GM18868 (cell line): ENCODE data around the gene TMEM126A.
"Not testable (repeated sequence)": the region's sequence is repeated elsewhere in the genome, so short reads cannot be mapped to it uniquely, and the experiment has no call there.

ENCODE experiments used
- ATAC-seq: cut with Tn5 transposase; IDR thresholded peaks from one replicate; pipeline ENCODE4 v1.9.1; 2021; ENCODE audit warnings: mild to moderate bottlenecking, moderate library complexity; ENCODE audit not compliant: unreplicated experiment

TMEM126A gene

GRCh38 chr11:85656777-85657176 is 9.0 kb downstream of the TMEM126A start:
- no peak for ATAC-seq

- ATAC-seq, result no peak
These were observed 10.4 kb downstream of the TMEM126A start for GRCh38 chr11:85658180-85658579.

- no peak for ATAC-seq
These were observed 14.4 kb downstream of the TMEM126A start for GRCh38 chr11:85661972-85662664.

- ATAC-seq, result no peak
These were observed 15.4 kb downstream of the TMEM126A start for GRCh38 chr11:85663080-85663752.

- peak; percentile 71 for ATAC-seq
These were observed 16.2 kb downstream of the TMEM126A start for GRCh38 chr11:85663753-85664614.

GRCh38 chr11:85664615-85665481 is 17.1 kb downstream of the TMEM126A start, which contains the start of gene CREBZF:
TSS of gene CREBZF (minus strand) at chr11:85665129. CDS start at chr11:85664875, 254 bp downstream.
- peak; percentile 91 for ATAC-seq

- ATAC-seq, result no peak
These were observed 18.0 kb downstream of the TMEM126A start for GRCh38 chr11:85665733-85666132.

GRCh38 chr11:85666687-85667086 is 18.9 kb downstream of the TMEM126A start:
- ATAC-seq, result no peak

GRCh38 chr11:85668157-85668556 is 20.4 kb downstream of the TMEM126A start:
- ATAC-seq, result no peak

GRCh38 chr11:85670949-85671663 is 23.3 kb downstream of the TMEM126A start:
- not testable (repeated sequence) for ATAC-seq

GRCh38 chr11:85672105-85672902 is 24.5 kb downstream of the TMEM126A start:
- no peak for ATAC-seq

GRCh38 chr11:85673393-85673792 is 25.6 kb downstream of the TMEM126A start:
- no peak for ATAC-seq

GRCh38 chr11:85679576-85679975 is 31.8 kb downstream of the TMEM126A start:
- no peak for ATAC-seq

- no peak for ATAC-seq
These were observed 33.1 kb downstream of the TMEM126A start for GRCh38 chr11:85680897-85681296.

GRCh38 chr11:85682330-85683305 is 34.9 kb downstream of the TMEM126A start:
- peak; percentile 81 for ATAC-seq

- no peak for ATAC-seq
These were observed 37.5 kb downstream of the TMEM126A start for GRCh38 chr11:85685125-85685819.

GRCh38 chr11:85685820-85686459 is 38.2 kb downstream of the TMEM126A start, which contains the start of gene CCDC89:
TSS of gene CCDC89 (minus strand) at chr11:85686195. CDS start at chr11:85686130, 65 bp downstream.
- peak; percentile 38 for ATAC-seq
